ENCODE measurements around the gene CBX5.

DNA sequence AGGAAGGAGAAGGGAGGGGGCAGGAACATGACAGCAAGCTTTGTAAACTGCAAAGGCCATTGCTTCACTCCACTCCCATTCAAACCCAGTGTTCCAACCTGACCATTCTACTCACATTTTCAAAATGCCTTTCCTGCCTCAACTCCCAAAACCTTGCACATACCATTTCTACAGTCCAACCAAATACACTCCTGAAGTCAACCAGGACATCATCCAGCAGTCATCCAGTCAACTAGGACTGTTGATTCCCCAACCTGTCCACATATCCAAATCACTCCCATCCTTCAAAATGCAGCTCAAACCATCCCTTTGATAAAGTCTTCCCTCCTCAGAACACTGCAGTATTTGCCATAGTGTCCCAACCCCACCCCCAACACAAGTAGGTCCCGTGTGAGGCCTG, 94.0 kb downstream of the CBX5 start:
- TF ChIP-seq, protein P1, sequence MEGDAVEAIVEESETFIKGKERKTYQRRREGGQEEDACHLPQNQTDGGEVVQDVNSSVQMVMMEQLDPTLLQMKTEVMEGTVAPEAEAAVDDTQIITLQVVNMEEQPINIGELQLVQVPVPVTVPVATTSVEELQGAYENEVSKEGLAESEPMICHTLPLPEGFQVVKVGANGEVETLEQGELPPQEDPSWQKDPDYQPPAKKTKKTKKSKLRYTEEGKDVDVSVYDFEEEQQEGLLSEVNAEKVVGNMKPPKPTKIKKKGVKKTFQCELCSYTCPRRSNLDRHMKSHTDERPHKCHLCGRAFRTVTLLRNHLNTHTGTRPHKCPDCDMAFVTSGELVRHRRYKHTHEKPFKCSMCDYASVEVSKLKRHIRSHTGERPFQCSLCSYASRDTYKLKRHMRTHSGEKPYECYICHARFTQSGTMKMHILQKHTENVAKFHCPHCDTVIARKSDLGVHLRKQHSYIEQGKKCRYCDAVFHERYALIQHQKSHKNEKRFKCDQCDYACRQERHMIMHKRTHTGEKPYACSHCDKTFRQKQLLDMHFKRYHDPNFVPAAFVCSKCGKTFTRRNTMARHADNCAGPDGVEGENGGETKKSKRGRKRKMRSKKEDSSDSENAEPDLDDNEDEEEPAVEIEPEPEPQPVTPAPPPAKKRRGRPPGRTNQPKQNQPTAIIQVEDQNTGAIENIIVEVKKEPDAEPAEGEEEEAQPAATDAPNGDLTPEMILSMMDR (IDR thresholded peaks at IDR 0.05): no peak
- TF ChIP-seq SMC3 (IDR thresholded peaks at IDR 0.05; ENCODE audit: low read depth, low read length): no peak
- no peak for TF ChIP-seq POLR2AphosphoS5 (IDR thresholded peaks at IDR 0.05; ENCODE audit: low read depth, low read length)
- no peak for TF ChIP-seq ELF1 (IDR thresholded peaks at IDR 0.05)
- TF ChIP-seq, protein P2, sequence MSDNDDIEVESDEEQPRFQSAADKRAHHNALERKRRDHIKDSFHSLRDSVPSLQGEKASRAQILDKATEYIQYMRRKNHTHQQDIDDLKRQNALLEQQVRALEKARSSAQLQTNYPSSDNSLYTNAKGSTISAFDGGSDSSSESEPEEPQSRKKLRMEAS (IDR thresholded peaks at IDR 0.05; ENCODE audit: low read depth): no peak
- no peak for TF ChIP-seq MXI1 (IDR thresholded peaks at IDR 0.05; ENCODE audit: low read depth, low read length)
- no peak for TF ChIP-seq TEAD4 (IDR thresholded peaks at IDR 0.05; ENCODE audit: borderline replicate concordance, insufficient read depth)
- no peak for TF ChIP-seq JUND (IDR thresholded peaks at IDR 0.05)
- no peak for TF ChIP-seq NRF1 (IDR thresholded peaks at IDR 0.05; ENCODE audit: low read depth, low read length)
- no peak for TF ChIP-seq EZH2phosphoT487 (IDR thresholded peaks at IDR 0.05; ENCODE audit: borderline replicate concordance, low read depth)
- TF ChIP-seq, protein P3, sequence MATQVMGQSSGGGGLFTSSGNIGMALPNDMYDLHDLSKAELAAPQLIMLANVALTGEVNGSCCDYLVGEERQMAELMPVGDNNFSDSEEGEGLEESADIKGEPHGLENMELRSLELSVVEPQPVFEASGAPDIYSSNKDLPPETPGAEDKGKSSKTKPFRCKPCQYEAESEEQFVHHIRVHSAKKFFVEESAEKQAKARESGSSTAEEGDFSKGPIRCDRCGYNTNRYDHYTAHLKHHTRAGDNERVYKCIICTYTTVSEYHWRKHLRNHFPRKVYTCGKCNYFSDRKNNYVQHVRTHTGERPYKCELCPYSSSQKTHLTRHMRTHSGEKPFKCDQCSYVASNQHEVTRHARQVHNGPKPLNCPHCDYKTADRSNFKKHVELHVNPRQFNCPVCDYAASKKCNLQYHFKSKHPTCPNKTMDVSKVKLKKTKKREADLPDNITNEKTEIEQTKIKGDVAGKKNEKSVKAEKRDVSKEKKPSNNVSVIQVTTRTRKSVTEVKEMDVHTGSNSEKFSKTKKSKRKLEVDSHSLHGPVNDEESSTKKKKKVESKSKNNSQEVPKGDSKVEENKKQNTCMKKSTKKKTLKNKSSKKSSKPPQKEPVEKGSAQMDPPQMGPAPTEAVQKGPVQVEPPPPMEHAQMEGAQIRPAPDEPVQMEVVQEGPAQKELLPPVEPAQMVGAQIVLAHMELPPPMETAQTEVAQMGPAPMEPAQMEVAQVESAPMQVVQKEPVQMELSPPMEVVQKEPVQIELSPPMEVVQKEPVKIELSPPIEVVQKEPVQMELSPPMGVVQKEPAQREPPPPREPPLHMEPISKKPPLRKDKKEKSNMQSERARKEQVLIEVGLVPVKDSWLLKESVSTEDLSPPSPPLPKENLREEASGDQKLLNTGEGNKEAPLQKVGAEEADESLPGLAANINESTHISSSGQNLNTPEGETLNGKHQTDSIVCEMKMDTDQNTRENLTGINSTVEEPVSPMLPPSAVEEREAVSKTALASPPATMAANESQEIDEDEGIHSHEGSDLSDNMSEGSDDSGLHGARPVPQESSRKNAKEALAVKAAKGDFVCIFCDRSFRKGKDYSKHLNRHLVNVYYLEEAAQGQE (IDR thresholded peaks at IDR 0.05; ENCODE audit: low read depth, low read length): no peak
- TF ChIP-seq GATA2 (CRISPR knock-in tag; IDR thresholded peaks at IDR 0.05): no peak
- TF ChIP-seq, protein P4, sequence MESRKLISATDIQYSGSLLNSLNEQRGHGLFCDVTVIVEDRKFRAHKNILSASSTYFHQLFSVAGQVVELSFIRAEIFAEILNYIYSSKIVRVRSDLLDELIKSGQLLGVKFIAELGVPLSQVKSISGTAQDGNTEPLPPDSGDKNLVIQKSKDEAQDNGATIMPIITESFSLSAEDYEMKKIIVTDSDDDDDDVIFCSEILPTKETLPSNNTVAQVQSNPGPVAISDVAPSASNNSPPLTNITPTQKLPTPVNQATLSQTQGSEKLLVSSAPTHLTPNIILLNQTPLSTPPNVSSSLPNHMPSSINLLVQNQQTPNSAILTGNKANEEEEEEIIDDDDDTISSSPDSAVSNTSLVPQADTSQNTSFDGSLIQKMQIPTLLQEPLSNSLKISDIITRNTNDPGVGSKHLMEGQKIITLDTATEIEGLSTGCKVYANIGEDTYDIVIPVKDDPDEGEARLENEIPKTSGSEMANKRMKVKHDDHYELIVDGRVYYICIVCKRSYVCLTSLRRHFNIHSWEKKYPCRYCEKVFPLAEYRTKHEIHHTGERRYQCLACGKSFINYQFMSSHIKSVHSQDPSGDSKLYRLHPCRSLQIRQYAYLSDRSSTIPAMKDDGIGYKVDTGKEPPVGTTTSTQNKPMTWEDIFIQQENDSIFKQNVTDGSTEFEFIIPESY (IDR thresholded peaks at IDR 0.05; ENCODE audit: borderline replicate concordance, low read depth): no peak
- TF ChIP-seq EP300 (IDR thresholded peaks at IDR 0.05; ENCODE audit: borderline replicate concordance in 1 of 2, low read depth in 1 of 2, low read length in 1 of 2): no peak

Measured in SK-N-SH (cell line).